GM12801 (cell line): ENCODE measurements around the gene SLC35A4.

Experiments used
- CTCF ChIP-seq: IDR thresholded peaks from one replicate; pipeline ENCODE4 v1.5.1; 2011; ENCODE audit warnings: control low read depth; ENCODE audit not compliant: insufficient read length; ENCODE audit errors: extremely low read depth

SLC35A4 gene

DNA sequence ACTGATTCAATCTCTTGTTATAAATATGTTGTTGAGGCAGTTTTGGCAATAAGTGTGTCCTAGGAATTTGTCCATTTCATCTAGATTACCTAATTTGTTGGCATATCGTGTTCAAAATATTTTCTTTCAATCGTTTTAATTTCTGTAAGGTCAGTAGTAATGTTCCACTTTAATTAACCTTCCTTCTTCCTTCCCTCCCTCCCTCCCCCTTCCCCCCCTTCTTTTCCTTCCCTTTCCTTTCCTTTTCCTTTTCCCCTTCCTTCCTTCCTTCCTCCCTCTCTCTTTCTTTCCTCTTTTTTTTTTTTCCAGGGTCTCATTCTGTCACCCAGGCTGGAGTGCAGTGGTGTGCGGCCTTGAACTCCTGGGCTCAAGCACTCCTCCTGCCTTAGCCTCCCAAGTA, 41.3 kb downstream of the SLC35A4 start:
- no peak for TF ChIP-seq CTCF

DNA sequence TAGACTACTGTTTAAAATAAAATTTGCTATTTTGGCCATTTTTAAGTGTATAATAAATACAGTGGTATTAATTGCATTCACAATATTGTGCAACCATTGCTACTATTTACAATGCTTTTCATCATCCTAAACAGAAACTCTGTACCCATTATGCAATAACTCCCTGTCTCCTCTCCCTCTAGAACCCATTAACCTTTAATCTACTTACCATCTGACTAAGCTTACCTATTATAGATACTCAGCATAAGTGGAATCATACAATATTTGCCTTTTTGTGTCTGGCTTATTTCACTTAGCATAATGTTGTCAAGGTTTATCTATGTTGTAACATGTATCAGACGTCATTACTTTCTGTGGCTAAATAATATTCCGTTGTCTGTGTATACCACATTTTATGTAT, 42.4 kb downstream of the SLC35A4 start:
- no peak for TF ChIP-seq CTCF

DNA sequence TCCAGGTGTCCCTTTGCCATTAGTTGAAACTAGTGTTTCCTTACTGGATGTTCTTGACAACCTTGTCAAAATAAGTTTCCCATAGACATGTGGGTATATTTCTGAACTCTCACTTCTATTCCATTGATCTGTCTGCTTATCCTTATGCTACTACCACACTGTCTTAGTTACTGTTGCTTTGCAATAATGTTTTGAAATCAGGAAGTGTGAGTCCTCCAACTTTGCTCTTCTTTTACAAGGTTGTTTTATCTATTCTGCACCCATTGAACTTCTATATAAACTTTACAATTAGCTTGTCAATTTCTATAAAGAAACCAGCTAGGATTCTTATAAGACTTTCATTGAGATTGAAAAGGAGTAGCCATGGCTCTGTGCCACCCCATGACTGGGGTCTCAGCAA, 44.1 kb downstream of the SLC35A4 start:
- TF ChIP-seq CTCF = no peak

DNA sequence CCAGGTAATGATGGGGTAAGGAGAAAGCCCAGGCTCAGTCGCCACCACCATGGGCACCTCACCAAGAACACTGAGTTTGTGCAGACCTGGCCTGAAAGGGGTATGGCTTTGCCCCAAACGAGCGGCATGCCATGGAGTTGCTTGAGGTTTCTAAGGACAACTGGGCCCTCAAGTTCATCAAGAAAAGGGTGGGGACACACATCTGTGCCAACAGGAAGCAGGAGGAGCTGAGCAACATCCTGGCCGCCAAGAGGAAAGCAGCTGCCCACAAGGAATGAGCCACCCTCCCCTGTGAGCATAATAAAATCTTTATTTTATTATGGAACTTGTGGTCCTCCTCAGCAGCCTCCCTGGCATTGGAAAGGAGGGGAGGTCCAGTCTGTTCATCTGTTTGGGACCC, 44.5 kb downstream of the SLC35A4 start:
- TF ChIP-seq CTCF = no peak

DNA sequence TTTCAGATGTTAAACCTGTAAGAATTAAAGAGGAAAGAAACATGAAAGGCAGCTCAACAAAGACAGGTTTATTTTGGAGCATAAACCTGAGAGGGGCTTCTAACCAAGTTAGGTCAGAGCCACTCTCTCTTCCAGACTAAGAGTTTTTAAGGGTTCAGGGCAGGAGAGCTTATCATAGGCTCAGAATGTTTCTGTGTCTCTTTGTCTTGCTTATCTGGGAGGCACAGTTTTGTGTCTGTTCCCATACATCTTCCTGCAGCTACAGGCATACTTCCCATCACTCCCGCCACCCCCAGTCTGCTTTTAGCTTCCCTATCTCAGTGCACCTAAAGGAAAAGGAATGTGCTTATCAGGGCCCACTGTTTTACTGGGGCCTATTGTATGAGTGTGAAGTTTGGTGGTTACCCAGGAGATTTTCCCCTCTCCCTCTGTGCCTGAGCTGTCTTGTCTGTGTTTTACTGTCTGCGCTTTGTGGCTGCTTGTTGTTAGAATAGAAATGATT, 46.4 kb downstream of the SLC35A4 start:
- no peak for TF ChIP-seq CTCF
